ENCODE data around the gene YPEL4. TPM values are rescaled to one million over a fixed set of nuclear protein-coding genes. Genes with fewer than 3 reads are reported as not detected.

The YPEL4 gene
- total RNA-seq, 1 donor from 2014 or later = 0.25 TPM

DNA sequence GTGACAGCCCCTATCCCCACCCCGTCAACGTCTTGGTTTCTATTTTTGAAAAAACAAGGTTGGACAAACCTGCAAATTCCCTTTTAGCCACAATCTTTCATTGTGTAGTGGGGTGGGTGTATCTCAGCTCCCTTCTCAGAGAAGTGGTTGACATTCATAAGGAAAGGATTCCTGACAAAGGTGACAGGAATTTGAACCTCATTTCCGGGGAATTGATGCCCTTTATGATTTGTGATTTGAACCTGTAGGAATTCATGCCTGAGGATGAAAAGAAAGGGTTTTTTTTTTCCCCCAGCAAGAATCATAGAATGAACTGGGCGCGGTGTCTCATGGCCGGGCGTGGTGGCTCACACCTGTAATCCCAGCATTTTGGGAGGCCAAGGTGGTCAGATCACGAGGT, 14.5 kb downstream of the YPEL4 start:
- intact Hi-C loops (cut with micrococcal nuclease) = no loop called here

DNA sequence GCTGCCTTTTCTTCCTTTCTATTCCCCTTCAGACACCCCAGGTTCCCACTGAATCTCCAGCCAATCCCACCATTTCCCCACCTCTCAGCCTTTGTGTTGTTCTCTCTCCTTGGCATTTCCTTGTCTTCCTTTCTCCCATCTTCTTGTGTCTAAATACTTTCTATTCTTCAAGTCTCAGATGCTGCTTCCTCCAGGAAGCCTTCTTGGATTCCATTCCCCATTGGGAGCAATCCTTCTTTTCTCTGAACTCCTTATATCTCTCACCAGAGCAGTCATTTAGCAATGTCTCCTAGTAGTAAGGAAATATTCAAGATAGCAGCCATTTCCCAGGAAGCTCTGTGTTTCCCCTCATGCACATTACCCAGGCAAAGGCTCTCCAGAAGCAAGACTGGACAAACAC, 15.4 kb downstream of the YPEL4 start:
- intact Hi-C loops (cut with micrococcal nuclease) = no loop called here

DNA sequence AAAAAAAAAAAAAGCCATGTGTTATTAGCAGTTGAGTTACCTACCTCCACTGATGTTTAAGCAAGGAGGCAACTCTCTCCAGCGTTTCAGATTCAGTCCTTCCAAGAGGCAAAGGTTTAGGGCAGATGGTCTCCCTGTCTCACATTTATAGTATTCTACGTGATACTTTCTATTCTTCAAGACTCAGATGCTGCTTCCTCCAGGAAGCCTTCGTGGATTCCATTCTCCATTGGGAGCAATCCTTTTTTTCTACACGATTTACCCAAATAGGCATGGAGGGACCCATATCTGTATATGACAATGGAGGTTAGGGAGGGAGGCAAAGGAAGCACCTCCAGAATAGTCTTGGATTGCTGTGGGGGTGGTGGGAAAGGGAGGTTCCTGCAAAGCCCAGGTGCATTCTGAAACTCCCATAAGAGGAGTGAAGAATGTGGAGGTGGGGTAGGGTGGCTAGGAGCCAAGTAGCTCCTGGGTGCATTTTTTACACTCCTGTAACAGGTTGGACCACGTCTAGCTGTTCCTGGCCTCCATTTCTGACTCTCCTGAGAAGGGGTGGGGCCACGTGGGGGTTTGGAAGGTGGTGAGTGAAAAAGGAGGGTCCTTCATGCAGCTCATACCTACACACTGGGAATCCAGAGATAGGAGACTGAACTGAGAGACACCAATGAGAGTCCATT, 16.2 kb downstream of the YPEL4 start:
- intact Hi-C loops (cut with micrococcal nuclease) = no loop called here

DNA sequence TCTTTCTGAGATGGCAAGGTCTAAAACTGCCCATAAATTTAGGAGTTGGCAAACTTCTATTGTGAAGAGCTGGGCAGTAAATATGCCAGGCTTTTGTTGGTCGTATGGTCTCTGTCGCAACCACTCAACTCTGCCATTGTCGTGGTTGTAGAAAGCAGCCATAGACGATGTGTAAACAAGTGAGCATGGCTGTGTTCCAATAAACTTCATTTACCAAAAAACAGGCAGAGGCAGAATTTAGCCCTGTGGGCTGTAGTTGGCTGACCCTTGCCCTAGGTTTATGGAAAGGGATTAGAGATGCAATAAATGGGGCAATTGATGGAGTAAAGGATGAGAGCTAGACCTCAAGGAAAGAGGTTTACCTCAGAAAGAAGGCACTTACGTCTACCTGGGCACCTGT, 17.6 kb downstream of the YPEL4 start:
- intact Hi-C loops (cut with micrococcal nuclease) = no loop called here

DNA sequence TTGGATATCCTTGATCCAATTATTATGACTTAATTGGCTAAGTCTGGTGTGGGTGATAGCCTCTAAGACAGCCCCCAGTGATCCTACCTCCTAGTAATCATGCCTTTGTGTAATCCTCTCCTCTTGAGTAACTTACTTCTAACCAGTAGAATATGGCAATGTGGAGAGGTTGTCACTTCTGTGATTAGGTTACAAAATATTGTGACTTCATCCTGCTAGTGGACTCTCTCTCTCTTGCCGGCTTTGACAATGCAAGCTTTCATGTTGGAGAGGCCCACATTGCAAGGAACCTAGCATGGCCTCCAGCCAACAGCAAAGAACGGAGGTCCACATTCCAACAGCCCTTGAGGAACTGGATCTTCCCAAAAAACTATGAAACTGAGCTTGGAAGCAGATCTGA, 19.5 kb downstream of the YPEL4 start:
- intact Hi-C loops (cut with micrococcal nuclease) = no loop called here

DNA sequence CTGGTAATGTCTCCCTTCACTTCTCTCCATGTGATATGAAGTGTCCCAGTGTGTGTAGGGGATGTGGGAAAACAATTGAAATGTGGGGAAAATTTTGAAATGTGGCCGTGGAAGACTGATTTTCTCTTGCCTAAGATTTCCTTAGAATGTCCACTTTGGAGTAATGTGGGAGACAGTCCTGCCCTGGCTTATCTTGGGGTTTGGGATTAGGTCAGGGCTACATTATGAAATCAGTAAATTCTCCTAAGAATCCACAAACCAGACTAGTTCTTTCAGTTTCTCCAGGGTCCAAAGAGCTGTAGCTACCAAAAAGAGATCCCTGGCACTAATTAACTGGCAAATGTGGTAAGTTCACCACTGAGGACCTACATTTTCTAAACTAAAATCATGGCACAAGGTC, 22.8 kb downstream of the YPEL4 start:
- intact Hi-C loops (cut with micrococcal nuclease) = no loop called here

DNA sequence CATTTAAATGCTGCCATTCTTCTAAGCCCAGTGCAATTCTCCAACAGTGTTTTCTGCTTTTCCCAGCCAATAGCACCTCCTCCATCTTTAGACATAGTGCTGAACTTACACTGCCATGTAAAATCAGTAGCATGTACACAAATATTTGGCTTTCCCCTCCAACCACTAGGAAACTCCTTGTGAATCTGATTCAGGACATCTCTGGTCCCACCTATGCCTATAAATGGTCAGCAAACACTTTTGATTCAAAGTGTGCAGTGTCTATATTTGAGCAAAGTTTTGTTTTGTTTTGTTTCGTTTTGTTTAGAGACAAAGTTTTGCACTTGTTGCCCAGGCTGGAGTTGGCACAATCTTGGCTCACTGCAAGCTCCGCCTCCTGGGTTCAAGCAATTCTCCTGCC, 24.8 kb downstream of the YPEL4 start:
- intact Hi-C loops (cut with micrococcal nuclease) = no loop called here

DNA sequence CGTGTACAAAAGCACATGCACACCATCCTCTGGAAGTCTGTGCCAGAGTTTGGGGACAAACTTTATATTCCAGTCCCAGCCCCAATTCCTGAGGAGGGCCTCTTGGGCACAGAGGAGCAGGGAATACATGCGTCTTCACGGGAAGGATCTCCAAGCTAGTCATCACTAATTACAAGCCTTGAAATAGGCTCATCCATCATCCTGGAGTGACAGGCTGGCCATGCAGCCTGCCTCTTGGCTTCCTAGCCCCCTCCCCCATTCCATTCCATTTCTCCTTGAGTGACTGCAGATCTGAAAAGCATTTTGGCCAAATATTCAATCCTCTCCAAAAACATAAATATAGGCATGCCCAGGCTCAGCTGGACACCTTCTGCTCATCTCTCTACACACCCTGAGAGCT, 27.4 kb downstream of the YPEL4 start:
- intact Hi-C loops (cut with micrococcal nuclease) = no loop called here

DNA sequence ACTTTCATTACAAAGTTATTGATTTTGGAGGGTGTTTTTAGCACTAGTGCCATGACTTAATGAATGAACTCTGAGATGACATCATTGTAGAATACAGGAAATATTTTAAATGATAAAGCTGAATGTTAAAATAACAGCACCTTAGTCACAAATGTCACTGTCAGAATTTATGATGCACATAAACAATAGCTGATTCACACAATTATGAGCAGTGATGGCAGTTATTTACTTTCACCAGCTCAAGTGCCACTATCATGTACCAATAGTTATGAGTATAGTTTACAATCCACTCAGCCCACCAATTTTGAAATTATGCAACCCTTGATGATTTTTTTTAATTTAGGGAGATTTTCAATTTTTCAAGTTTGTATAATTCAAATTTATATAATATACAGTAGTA, 29.2 kb downstream of the YPEL4 start:
- intact Hi-C loops (cut with micrococcal nuclease) = no loop called here

DNA sequence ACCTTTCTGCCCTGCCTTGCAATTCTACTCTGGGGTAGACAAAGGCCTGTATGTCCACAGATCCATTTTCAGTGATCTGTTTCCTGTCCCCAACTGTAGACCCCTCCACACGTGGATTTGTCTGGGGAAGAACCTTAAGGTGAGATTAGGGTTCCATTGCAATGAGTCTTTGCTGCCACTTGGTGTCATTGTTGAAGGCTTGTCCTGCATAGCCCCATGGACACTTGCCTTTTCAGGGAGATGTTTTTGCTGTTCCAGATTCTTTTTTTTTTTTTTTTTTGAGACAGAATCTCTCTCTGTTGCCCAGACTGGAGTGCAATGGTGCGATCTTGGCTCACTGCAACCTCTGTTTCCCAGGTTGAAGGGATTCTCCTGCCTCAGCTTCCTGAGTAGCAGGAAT, 30.4 kb downstream of the YPEL4 start:
- intact Hi-C loops (cut with micrococcal nuclease) = no loop called here

DNA sequence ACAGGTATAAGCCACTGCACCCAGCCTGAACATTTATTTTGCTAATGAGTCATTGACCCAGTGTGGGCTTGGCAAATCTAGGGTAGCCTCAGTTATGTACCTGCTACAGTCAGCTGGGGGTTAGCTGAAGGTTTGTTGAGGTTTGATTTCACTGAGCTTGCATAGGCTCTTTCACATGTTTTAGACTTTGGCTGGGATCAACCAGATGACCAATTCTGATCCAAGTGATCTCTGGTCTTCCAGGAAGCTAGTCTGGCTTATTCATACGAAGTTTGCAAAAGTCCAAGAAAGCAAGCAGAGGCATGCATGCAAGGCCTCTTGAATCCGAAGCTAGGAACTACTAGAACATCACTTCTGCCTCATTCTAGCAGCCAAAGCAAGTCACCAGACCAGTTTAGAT, 31.3 kb downstream of the YPEL4 start:
- intact Hi-C loops (cut with micrococcal nuclease) = no loop called here

DNA sequence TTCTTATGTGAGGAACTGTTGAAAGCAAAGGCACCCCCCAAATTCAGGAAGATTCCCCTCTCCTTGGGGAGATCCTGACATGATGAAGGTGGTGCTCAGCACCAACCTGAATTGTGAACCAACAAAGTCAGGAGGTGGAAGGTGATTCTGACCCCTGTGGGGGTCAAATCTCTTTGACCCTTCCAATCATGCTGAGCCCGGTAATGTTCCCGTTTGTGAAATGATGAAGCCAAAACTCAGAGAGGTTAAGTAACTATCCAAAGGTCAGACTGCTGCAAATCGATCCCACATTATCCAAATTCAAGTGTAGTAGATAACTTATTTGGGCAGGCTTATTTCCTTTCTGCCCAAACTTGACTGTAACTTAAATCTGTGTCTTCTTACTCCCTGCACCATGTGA, 33.1 kb downstream of the YPEL4 start:
- intact Hi-C loops (cut with micrococcal nuclease) = no loop called here

DNA sequence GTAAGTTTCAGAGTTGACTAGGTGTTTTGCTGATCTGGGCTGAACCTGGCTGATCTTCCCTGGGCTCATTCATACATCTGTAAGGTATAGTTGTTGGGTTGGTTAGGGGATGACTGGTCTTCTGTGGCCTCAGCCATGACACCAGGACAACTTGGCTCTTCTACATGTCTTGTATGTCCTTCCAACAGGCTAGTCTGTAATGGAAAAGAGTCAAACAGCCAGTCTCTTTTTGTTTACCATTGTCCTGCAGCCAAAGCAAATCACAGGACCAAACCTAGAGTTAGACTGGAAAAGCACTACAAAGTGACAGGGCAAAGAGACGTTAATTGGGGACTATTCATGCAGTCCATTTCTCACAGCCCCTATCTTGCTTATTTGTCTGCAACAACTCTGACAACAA, 34.4 kb downstream of the YPEL4 start:
- intact Hi-C loops (cut with micrococcal nuclease) = no loop called here

DNA sequence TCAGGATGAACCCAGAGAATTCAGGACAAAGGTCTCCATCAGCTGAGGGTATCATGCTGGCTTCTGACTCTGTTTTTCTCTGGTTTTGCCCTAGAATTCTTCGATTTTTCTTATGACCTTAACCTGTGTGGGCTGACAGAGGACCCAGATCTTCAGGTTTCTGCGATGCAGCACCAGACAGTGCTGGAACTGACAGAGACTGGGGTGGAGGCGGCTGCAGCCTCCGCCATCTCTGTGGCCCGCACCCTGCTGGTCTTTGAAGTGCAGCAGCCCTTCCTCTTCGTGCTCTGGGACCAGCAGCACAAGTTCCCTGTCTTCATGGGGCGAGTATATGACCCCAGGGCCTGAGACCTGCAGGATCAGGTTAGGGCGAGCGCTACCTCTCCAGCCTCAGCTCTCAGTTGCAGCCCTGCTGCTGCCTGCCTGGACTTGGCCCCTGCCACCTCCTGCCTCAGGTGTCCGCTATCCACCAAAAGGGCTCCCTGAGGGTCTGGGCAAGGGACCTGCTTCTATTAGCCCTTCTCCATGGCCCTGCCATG, 35.4 kb downstream of the YPEL4 start:
- intact Hi-C loops (cut with micrococcal nuclease) = no loop called here

DNA sequence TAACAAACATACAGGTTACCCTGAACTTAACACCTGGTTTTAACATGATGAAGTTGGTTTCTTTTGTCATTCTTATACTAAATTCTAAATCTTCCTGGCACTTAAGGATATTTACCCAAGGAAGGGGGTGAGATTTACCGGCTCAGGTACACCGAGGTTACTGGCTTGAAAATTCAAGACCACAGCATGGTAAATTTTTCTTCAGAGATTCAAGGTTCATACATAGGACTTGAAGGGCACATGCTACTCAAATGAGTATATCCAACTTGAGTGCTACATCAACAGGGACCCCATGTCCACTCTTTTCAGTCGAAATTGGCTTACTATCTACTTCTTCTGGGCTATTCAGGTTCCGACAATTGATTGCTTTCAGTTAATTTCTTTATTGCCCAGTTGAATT, 39.5 kb downstream of the YPEL4 start:
- intact Hi-C loops (cut with micrococcal nuclease) = no loop called here

DNA sequence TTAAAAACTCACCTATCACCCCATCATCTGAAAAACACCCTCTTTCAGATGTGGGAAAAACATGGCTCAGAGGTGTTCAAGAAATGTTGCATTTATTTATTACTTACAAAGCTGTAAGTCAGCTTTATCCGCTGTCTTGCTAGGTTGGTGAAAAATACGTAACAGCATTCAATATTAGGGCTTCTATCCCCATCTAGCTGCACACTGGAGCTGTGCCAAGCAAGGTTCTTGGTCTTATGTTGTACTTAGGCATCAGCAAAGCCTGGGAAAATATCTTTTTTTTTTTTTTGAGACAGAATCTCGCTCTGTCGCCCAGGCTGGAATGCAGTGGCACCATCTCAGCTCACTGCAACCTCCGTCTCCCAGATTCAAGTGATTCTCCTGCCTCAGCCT, 44.7 kb downstream of the YPEL4 start:
- intact Hi-C loops (cut with micrococcal nuclease) = no loop called here

DNA sequence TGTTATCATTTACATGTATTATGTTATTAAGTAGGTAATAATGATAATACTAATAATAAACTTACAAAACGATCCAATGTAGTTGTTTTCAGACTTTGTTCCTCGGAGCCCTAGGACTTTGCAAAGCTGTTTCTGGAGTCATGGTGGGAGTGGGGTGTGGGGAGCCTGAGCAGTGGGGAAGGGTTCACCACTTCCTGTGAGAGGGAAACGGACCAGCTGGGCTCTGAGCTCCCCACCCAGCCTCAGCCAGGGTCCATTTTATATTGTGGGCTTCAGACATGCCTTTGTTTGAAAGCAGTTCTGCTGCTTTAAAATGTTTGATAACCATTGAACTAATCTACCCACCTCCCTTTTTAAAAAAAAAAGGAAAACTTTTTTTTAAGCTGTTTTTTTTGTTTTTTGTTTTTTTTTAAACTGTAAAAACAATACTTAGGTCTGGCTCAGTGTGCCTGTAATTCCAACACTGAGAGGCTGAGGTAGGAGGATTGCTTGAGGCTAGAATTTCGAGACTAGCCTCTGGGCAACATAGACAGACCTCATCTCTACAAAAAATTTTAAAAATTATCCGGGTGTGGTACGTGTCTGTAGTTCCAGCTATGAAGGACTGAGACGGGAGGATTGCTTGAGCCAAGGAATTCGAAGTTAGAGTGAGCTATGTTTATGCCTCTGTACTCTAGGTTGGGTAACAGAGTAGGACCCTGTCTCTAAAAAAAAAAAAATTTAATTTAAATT, 45.2 kb downstream of the YPEL4 start:
- intact Hi-C loops (cut with micrococcal nuclease) = no loop called here

DNA sequence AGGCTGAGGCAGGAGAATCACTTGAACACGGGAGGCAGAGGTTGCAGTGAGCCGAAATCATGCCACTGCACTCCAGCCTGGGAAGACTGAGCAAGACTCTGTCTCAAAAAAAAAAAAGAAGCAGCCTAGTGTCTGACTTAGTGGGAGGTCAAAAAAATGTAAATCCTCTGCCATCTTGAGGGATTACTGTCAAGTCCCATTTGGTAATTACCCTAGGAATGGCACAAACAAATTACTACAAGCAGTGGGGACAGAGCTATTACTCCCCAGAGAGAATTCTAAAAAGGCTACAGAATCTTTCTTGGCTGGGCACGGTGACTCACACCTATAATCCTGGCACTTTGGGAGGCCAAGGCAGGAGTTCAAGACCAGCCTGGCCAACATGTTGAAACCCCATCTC, 48.4 kb downstream of the YPEL4 start:
- intact Hi-C loops (cut with micrococcal nuclease) = no loop called here

DNA sequence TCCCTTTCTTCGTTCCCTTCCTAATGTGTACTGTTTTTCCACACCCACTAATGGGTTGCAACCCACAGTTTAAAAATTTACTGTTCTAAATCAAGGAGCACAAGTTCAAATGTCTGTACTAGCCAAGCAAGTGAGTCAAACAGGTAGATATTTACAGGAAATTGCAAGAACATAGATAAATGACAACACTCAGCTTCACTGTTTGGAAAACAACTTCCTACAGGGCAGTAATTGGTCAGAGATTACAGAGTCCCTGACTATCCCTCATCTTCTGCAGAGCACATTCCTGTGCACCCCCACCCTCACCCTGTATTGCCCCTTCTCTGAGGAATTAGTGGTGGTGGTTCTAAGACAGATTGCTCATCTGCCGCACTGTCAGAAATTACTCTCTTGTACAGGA, 50.3 kb downstream of the YPEL4 start:
- intact Hi-C loops (cut with micrococcal nuclease) = no loop called here

DNA sequence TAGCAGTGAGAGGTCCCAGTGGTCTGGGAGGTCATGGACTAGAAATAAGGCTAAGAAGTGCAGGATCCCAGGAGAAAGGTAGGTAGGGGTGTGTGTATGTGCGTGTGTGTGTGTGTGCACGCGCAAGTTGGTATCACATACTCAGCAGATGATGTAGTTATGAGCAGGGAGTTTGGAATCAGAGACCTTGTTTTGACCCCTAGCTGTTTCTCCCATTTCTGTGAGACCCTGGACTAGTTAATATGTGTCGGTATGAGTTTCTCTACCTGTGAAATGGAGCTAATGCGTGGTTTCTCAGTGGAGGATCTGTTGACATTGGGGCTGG, 50.9 kb downstream of the YPEL4 start:
- intact Hi-C loops (cut with micrococcal nuclease) = no loop called here

DNA sequence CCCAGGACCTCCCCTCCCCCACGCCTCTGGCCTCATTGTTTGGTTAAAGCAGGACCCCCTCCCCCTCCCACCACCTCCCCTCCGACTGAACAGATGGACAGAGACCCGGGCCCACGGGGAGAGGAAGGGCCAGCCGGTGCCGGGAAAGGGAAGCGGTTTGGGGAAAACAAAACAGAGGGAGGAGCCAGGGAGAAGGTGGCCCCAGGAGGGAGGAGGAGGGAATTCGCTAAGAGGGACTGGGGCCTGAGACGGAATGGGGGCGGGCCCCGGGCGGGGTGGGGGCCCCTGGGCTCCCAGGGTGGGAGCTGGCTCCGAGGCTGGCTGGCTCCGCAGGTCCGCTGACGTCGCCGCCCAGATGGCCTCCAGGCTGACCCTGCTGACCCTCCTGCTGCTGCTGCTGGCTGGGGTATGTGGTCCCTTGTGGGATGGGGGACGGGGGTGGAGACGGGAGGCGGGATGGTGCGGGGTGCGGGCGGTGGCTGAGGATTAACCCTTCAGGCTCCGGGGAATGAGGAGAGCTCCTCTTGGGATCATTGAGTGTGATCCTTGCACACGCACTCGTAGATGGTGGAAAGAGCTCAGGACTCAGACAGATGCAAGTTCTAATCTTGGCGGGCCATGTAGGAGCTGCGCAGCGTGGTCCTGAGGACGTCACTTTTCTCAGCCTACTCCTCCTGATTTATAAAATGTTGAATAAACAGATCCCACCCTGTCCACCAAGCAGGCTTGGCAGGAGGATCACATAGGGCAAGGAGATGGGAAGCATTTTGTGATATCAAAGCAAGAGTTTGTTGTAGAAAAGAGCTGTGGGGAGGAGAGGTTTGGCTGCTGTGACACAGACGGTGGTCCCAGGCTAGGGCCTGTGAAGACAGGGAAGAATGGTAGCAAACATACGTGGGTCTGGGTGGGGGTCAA, 51.5 kb downstream of the YPEL4 start:
- intact Hi-C loops (cut with micrococcal nuclease) = no loop called here

DNA sequence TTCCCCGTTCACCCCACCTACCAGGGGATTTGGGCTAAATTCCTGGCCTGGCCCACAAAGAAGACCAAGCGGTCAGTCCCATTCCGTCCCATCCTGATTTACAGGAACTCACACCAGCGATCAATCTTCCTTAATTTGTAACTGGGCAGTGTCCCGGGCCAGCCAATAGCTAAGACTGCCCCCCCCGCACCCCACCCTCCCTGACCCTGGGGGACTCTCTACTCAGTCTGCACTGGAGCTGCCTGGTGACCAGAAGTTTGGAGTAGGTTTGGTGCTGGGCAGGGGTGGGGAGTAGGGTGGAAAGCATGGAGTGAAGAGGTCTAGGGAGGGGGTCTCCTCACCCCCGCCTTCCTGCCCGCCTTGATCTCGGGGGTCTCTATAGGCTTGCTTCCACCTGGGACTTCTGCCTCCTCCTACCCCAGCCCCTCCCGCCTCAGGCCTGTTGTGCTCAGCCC, 52.2 kb downstream of the YPEL4 start, which contains the start of gene SERPING1:
Gene SERPING1 (plus strand): TSS at position 225 of the 455 bp plus-strand sequence. CDS start 586 bp downstream, outside the sequence.
- intact Hi-C loops (cut with micrococcal nuclease) = no loop called here

All from T-helper 2 cell treated with Interferon-gamma antibody and Interleukin-4, amounts not matched to agents 100 ng/mL and 5 ng/mL, for 36 hours (primary cell).